Thoracic aorta (tissue), 2 donors: ENCODE measurements around the gene ZNF554. TPM values are rescaled to one million over a fixed set of nuclear protein-coding genes. Genes with fewer than 3 reads are reported as not detected.

ENCODE experiments used
- ATAC-seq: fragments of 150-250 bp; one replicate; pipeline ENCODE4 v1.8.0; 2017; ENCODE audit warnings: low read depth; ENCODE audit not compliant: insufficient number of reproducible peaks, low FRiP score
- DNase-seq: peaks from one replicate; pipeline ENCODE4 v3.0.0-alpha.2; 2020; ENCODE audit warnings: low spot score
- H3K27ac ChIP-seq, 2 donors: fragments of 200-600 bp; sonication (generic); 1 replicate in 1 of 2; 2 replicates in 1 of 2; pipeline ENCODE4 v1.5.1; 2016; ENCODE audit warnings: mild to moderate bottlenecking in 2 of 2, moderate library complexity in 2 of 2
- H3K27me3 ChIP-seq: fragments of 200-600 bp; sonication (generic); replicated peaks from 2 replicates; pipeline ENCODE4 v1.6.0; 2016; ENCODE audit warnings: mild to moderate bottlenecking; ENCODE audit not compliant: insufficient read depth
- H3K36me3 ChIP-seq: fragments of 200-600 bp; sonication (generic); one replicate; pipeline ENCODE4 v1.5.1; 2016
- H3K4me1 ChIP-seq, 2 donors: fragments of 200-600 bp; sonication (generic); 1 replicate in 1 of 2; 2 replicates in 1 of 2; pipeline versions ENCODE4 v1.5.1 to v1.6.0; 2016; ENCODE audit warnings: low read depth in 2 of 2, mild to moderate bottlenecking in 1 of 2; ENCODE audit not compliant: control insufficient read depth in 1 of 2
- H3K4me3 ChIP-seq: fragments of 200-600 bp; sonication (generic); 2 replicates; pipeline ENCODE4 v1.5.1; 2016; ENCODE audit warnings: mild to moderate bottlenecking
- H3K9me3 ChIP-seq: fragments of 200-600 bp; sonication (generic); 2 replicates; pipeline ENCODE4 v1.5.1; 2016
- CTCF ChIP-seq: fragments of 200-600 bp; sonication (generic); IDR thresholded peaks from one replicate; pipeline ENCODE4 v1.5.1; 2019; ENCODE audit warnings: antibody characterized with exemption
- total RNA-seq, 2 donors: library from RNA; depleted of rRNA; stranded (reverse); fragments of >200 nt; gene quantifications; one replicate each; pipeline versions ENCODE4 v1.1.0 to v1.2.3, GENCODE V29; 2016

ZNF554 gene
- total RNA-seq, 2 donors from 2014 or later, result 2.8 to 4.4 TPM

- no peak overlapping the region for H3K4me3 ChIP-seq
- no peaks in the 10 kb centered on the region for H3K4me1 ChIP-seq
- H3K9me3 ChIP-seq, result no peaks in the 10 kb centered on the region
- ATAC-seq (no peak), DNase-seq (no peak)
- peaks cover 29% of the 10 kb centered on the region for H3K36me3 ChIP-seq
- no peaks in the 10 kb centered on the region for H3K27me3 ChIP-seq
- TF ChIP-seq CTCF, result no peak
- H3K27ac ChIP-seq, result no peak overlapping the region
Observed at GRCh38 chr19:2805261-2805900, 14.3 kb upstream of the ZNF554 start.

- ATAC-seq (no peak), DNase-seq (no peak)
- Histone ChIP-seq H3K4me1 (no peaks in the 10 kb centered on the region), H3K4me3 (no peak overlapping the region), H3K9me3 (no peaks in the 10 kb centered on the region), H3K27ac (no peak overlapping the region), H3K27me3 (no peaks in the 10 kb centered on the region), H3K36me3 (peaks cover 29% of the 10 kb centered on the region)
- TF ChIP-seq CTCF, result no peak
Observed at GRCh38 chr19:2805991-2806649, 13.5 kb upstream of the ZNF554 start.

GRCh38 chr19:2806736-2807378, 12.8 kb upstream of the ZNF554 start:
- ATAC-seq (no peak), DNase-seq (no peak)
- Histone ChIP-seq H3K4me1 (no peaks in the 10 kb centered on the region), H3K4me3 (no peak overlapping the region), H3K36me3 (peaks cover 29% of the 10 kb centered on the region), H3K27ac (no peak overlapping the region), H3K9me3 (no peaks in the 10 kb centered on the region), H3K27me3 (no peaks in the 10 kb centered on the region)
- no peak for TF ChIP-seq CTCF

- no peak for DNase-seq
- TF ChIP-seq CTCF, result no peak
- no peaks in the 10 kb centered on the region for H3K9me3 ChIP-seq
- H3K27ac ChIP-seq, result no peak overlapping the region
- H3K4me1 ChIP-seq, result no peaks in the 10 kb centered on the region
- ATAC-seq, result no peak
- no peak overlapping the region for H3K4me3 ChIP-seq
- H3K27me3 ChIP-seq, result no peaks in the 10 kb centered on the region
- H3K36me3 ChIP-seq, result peaks cover 26% of the 10 kb centered on the region
Observed at GRCh38 chr19:2807379-2808128, 12.1 kb upstream of the ZNF554 start.
